CD14-positive monocyte (primary cell): Measurements from ENCODE around the gene HCRTR1. TPM values are rescaled to one million over a fixed set of nuclear protein-coding genes. Genes with fewer than 3 reads are reported as not detected.

Source experiments
- DNase-seq, 3 donors: peaks; one replicate each; pipeline ENCODE4 v3.0.0-alpha.2; 2011 to 2022
- H2AFZ ChIP-seq: 2 replicates; pipeline ENCODE4 v1.6.0; 2012; ENCODE audit warnings: mild to moderate bottlenecking, low read depth, low read length, inconsistent platforms; ENCODE audit not compliant: insufficient read depth, poor library complexity, severe bottlenecking
- H3K27ac ChIP-seq, 2 donors: 1 replicate in 1 of 2; 2 replicates in 1 of 2; pipeline ENCODE4 v1.5.1; 2012 to 2013; ENCODE audit warnings: low read length in 2 of 2, control low read depth in 1 of 2, inconsistent platforms in 1 of 2, low read depth in 1 of 2, mild to moderate bottlenecking in 1 of 2
- H3K27me3 ChIP-seq, 2 donors: one replicate each; pipeline versions ENCODE4 v1.6.0 to v1.6.1; 2011 to 2013; ENCODE audit warnings: low read length in 2 of 2; ENCODE audit not compliant: control insufficient read depth in 2 of 2, insufficient read depth in 2 of 2
- H3K36me3 ChIP-seq, 2 donors: replicated peaks in 1 of 2; 1 replicate in 1 of 2; 2 replicates in 1 of 2; pipeline versions ENCODE4 v1.5.1 to v1.6.1; 2012 to 2013; ENCODE audit warnings: low read length in 2 of 2, control low read depth in 1 of 2, inconsistent platforms in 1 of 2, mild to moderate bottlenecking in 1 of 2; ENCODE audit not compliant: insufficient read depth in 2 of 2, control insufficient read depth in 1 of 2
- H3K4me1 ChIP-seq, 2 donors: 1 replicate in 1 of 2; 2 replicates in 1 of 2; pipeline versions ENCODE4 v1.5.1 to v1.6.1; 2012 to 2013; ENCODE audit warnings: low read length in 2 of 2, control low read depth in 1 of 2, inconsistent platforms in 1 of 2, mild to moderate bottlenecking in 1 of 2, moderate library complexity in 1 of 2; ENCODE audit not compliant: insufficient read depth in 2 of 2, control insufficient read depth in 1 of 2
- H3K4me2 ChIP-seq: replicated peaks from 2 replicates; pipeline ENCODE3; 2012; ENCODE audit warnings: low read length, moderate library complexity, mild to moderate bottlenecking; ENCODE audit not compliant: poor library complexity, severe bottlenecking; ENCODE audit errors: extremely low read depth
- H3K4me3 ChIP-seq, 3 experiments: fragments of 200-600 bp in 1 of 3; sonication (generic) in 1 of 3; replicated peaks in 1 of 3; 1 replicate in 2 of 3; 2 replicates in 1 of 3; pipeline ENCODE4 v1.5.1; 2011 to 2013; ENCODE audit warnings: low read length in 3 of 3, mild to moderate bottlenecking in 3 of 3, control low read depth in 2 of 3, low read depth in 2 of 3, inconsistent platforms in 1 of 3, moderate library complexity in 1 of 3
- H3K79me2 ChIP-seq: 2 replicates; pipeline ENCODE4 v1.6.0; 2012; ENCODE audit warnings: mild to moderate bottlenecking, control low read depth, inconsistent platforms, low read length, moderate library complexity; ENCODE audit not compliant: insufficient read depth
- H3K9ac ChIP-seq: 2 replicates; pipeline ENCODE4 v1.6.0; 2017; ENCODE audit warnings: low read length, mild to moderate bottlenecking; ENCODE audit not compliant: insufficient read depth, poor library complexity, severe bottlenecking
- H3K9me3 ChIP-seq, 2 donors: replicated peaks in 1 of 2; 1 replicate in 1 of 2; 2 replicates in 1 of 2; pipeline versions ENCODE4 v1.5.1 to v1.6.1; 2012 to 2013; ENCODE audit warnings: low read length in 2 of 2, control low read depth in 1 of 2; ENCODE audit not compliant: control insufficient read depth in 1 of 2, insufficient read depth in 1 of 2
- H4K20me1 ChIP-seq: 2 replicates; pipeline ENCODE4 v1.6.0; 2012; ENCODE audit warnings: mild to moderate bottlenecking, low read length, control low read depth, moderate library complexity; ENCODE audit not compliant: insufficient read depth
- H3K27ac Mint-ChIP-seq, 7 donors: one replicate each; pipeline ENCODE4 v1.8.0; 2020; ENCODE audit warnings: mild to moderate bottlenecking in 7 of 7, mixed read lengths in 7 of 7, moderate library complexity in 6 of 7, inconsistent platforms in 2 of 7
- H3K27me3 Mint-ChIP-seq, 3 donors: one replicate each; pipeline ENCODE4 v1.8.0; 2021 to 2022; ENCODE audit warnings: low read depth in 3 of 3, mild to moderate bottlenecking in 3 of 3, mixed read lengths in 3 of 3, moderate library complexity in 3 of 3, inconsistent platforms in 1 of 3
- H3K36me3 Mint-ChIP-seq, 2 donors: one replicate each; pipeline ENCODE4 v1.8.0; 2020; ENCODE audit warnings: mixed read lengths in 2 of 2, inconsistent platforms in 1 of 2, mild to moderate bottlenecking in 1 of 2
- H3K4me1 Mint-ChIP-seq: one replicate; pipeline ENCODE4 v1.8.0; 2020; ENCODE audit warnings: mild to moderate bottlenecking, mixed read lengths
- H3K4me3 Mint-ChIP-seq, 2 donors: one replicate each; pipeline ENCODE4 v1.8.0; 2020; ENCODE audit warnings: mild to moderate bottlenecking in 2 of 2, mixed read lengths in 2 of 2, moderate library complexity in 1 of 2
- H3K9me3 Mint-ChIP-seq, 7 donors: one replicate each; pipeline ENCODE4 v1.8.0; 2020 to 2022; ENCODE audit warnings: mixed read lengths in 7 of 7, mild to moderate bottlenecking in 6 of 7, moderate library complexity in 6 of 7, inconsistent platforms in 2 of 7
- WGBS: methylation state at CpG from one replicate; pipeline ENCODE4 v1.1.5; 2013; ENCODE audit warnings: missing lambda C conversion rate; ENCODE audit not compliant: insufficient coverage; 5-methylcytosine and 5-hydroxymethylcytosine counted together
- intact Hi-C, 2 donors: fragments of 100-400 bp; cut with micrococcal nuclease; formaldehyde crosslinking; loops; one replicate each; pipeline versions ENCODE4 v1.15.0 to v1.15.1; 2023
- polyA plus RNA-seq, 3 donors: library from polyadenylated mRNA; depleted of rRNA in 1 of 3; unstranded in 2 of 3; stranded (reverse) in 1 of 3; fragments of 300-500 nt in 2 of 3; fragments of >200 nt in 1 of 3; fragmentation: Illumina TruSeq in 2 of 3; gene quantifications; 1 replicate in 2 of 3; 2 replicates in 1 of 3; pipeline ENCODE4 v1.2.3, GENCODE V29; 2012 to 2021
- TF ChIP-seq, protein P1 (sequence below): fragments of 200-600 bp; IDR thresholded peaks from one replicate; pipeline ENCODE4 v1.8.0; 2022; ENCODE audit warnings: antibody characterized with exemption, mild to moderate bottlenecking

HCRTR1 gene
- polyA plus RNA-seq, 3 donors: not detected

DNA sequence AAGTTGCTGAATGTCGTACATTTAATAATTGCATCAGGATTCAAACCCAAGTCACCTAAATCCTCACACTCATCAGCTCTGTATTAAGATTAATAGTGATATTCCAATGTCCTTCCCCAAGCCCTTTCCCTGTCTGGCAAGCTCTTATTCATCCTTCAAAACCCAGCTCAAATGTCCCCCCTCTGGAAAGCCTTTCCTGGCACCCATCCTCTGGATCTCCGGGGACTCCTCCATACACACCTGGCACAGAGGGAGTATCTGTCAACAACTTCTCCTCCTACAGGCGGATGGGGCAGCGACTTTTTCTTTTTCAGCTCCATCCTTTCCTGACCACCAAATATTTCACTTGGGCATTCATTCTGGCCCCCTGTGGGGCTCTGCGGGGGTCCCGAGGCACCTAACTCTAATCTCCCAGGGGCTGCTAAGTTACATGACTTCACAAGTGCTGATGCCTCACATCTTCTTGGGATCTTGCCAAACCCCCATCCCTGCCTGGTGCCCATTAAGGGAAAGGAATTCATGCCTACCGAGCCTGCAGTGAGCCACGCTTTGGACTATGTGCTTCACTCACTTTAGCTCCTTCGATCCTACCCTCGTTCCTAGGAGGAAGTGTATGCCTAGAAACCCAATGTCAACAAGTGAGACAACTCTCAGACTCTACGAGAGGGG is 25.9 kb upstream of the HCRTR1 start:
- H3K9me3 ChIP-seq: no peaks in the 10 kb centered on the region
- no peaks in the 10 kb centered on the region for H3K79me2 ChIP-seq
- intact Hi-C loops: no loop called here
- H3K36me3 ChIP-seq: no peaks in the 10 kb centered on the region
- no peak overlapping the region for H3K4me3 ChIP-seq
- H3K4me2 ChIP-seq: no peak overlapping the region
- H3K27ac ChIP-seq: no peak overlapping the region
- no peaks in the 10 kb centered on the region for H3K36me3 Mint-ChIP-seq
- no peak overlapping the region for H3K9ac ChIP-seq
- DNase-seq: no peak
- H3K4me3 Mint-ChIP-seq: no peak overlapping the region
- TF ChIP-seq, protein P1, sequence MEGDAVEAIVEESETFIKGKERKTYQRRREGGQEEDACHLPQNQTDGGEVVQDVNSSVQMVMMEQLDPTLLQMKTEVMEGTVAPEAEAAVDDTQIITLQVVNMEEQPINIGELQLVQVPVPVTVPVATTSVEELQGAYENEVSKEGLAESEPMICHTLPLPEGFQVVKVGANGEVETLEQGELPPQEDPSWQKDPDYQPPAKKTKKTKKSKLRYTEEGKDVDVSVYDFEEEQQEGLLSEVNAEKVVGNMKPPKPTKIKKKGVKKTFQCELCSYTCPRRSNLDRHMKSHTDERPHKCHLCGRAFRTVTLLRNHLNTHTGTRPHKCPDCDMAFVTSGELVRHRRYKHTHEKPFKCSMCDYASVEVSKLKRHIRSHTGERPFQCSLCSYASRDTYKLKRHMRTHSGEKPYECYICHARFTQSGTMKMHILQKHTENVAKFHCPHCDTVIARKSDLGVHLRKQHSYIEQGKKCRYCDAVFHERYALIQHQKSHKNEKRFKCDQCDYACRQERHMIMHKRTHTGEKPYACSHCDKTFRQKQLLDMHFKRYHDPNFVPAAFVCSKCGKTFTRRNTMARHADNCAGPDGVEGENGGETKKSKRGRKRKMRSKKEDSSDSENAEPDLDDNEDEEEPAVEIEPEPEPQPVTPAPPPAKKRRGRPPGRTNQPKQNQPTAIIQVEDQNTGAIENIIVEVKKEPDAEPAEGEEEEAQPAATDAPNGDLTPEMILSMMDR: no peak
- H3K27me3 ChIP-seq: peaks cover 0 to 18% of the 10 kb centered on the region in 2 donors
- peaks cover 0 to 9% of the 10 kb centered on the region in 2 donors for H3K4me1 ChIP-seq
- peaks cover 0 to 4% (median 0%) of the 10 kb centered on the region in 7 donors for H3K9me3 Mint-ChIP-seq
- H4K20me1 ChIP-seq: no peaks in the 10 kb centered on the region
- WGBS: 88% methylated on average over 3 of the region's 11 CpGs
- peaks cover 15 to 46% (median 30%) of the 10 kb centered on the region in 3 donors for H3K27me3 Mint-ChIP-seq
- H3K4me1 Mint-ChIP-seq: peaks cover 22% of the 10 kb centered on the region
- no peak overlapping the region for H2AFZ ChIP-seq
- H3K27ac Mint-ChIP-seq: no peak overlapping the region

DNA sequence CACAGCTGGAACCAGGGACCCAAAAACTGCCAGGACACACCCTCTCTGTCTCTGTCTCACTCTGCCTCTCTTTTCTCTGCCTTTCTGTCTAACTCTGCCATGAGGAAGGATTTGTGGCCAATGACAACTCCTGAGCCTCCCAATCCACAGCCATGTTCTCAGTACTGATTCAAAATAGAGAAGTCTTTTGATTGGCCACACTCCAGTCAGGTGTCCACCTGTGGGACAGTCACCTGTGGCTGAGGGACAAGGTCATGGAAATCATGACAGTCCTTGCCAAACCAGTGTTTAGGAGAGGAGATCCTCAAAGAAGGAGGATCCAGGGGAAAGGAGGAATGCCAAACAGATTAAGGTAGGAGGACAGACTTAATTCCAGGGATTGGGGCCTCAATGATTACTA is 25.4 kb upstream of the HCRTR1 start:
- no peak overlapping the region for H3K4me2 ChIP-seq
- no peaks in the 10 kb centered on the region for H3K9me3 ChIP-seq
- H3K79me2 ChIP-seq: no peaks in the 10 kb centered on the region
- Mint-ChIP-seq H3K27me3 (peaks cover 15 to 45% (median 30%) of the 10 kb centered on the region in 3 donors), H3K4me1 (peaks cover 26% of the 10 kb centered on the region), H3K9me3 (peaks cover 0 to 4% (median 0%) of the 10 kb centered on the region in 7 donors), H3K27ac (no peak overlapping the region), H3K36me3 (no peaks in the 10 kb centered on the region), H3K4me3 (no peak overlapping the region)
- no peak overlapping the region for H3K27ac ChIP-seq
- peaks cover 0 to 9% of the 10 kb centered on the region in 2 donors for H3K4me1 ChIP-seq
- no peak overlapping the region for H3K9ac ChIP-seq
- intact Hi-C loops: no loop called here
- no peak overlapping the region for H2AFZ ChIP-seq
- no peaks in the 10 kb centered on the region for H4K20me1 ChIP-seq
- DNase-seq: no peak
- peaks cover 0 to 18% of the 10 kb centered on the region in 2 donors for H3K27me3 ChIP-seq
- TF ChIP-seq, protein P1: no peak
- H3K4me3 ChIP-seq: no peak overlapping the region
- no peaks in the 10 kb centered on the region for H3K36me3 ChIP-seq
